ENCODE data around the gene ABHD17A.

The ABHD17A gene

GRCh38 chr19:1885398-1886119 is at the start of gene ABHD17A:
Gene ABHD17A (minus strand): TSS chr19:1885496. CDS start chr19:1881566, 3,930 bp downstream.
- peak; percentile 90 to 94 for DNase-seq (ENCODE audit: low read depth in 2 of 2, low spot score in 1 of 2)

- DNase-seq (ENCODE audit: low read depth in 2 of 2, low spot score in 1 of 2): no peak
Measured at GRCh38 chr19:1933942-1934341, 48.6 kb upstream of the ABHD17A start.

- no peak for DNase-seq (ENCODE audit: low read depth in 2 of 2, low spot score in 1 of 2)
Measured at GRCh38 chr19:1933244-1933643, 47.9 kb upstream of the ABHD17A start.

- DNase-seq (ENCODE audit: low read depth in 2 of 2, low spot score in 1 of 2): no peak
Measured at GRCh38 chr19:1932395-1932794, 47.1 kb upstream of the ABHD17A start.

- DNase-seq (ENCODE audit: low read depth in 2 of 2, low spot score in 1 of 2): no peak
Measured at GRCh38 chr19:1931445-1931844, 46.1 kb upstream of the ABHD17A start.

GRCh38 chr19:1929021-1929742 is 43.9 kb upstream of the ABHD17A start:
- DNase-seq (ENCODE audit: low read depth in 2 of 2, low spot score in 1 of 2): peak; percentile 65 to 71

- DNase-seq (ENCODE audit: low read depth in 2 of 2, low spot score in 1 of 2): no peak
Measured at GRCh38 chr19:1925544-1925943, 40.2 kb upstream of the ABHD17A start.

- DNase-seq (ENCODE audit: low read depth in 2 of 2, low spot score in 1 of 2): no peak
Measured at GRCh38 chr19:1924320-1924961, 39.1 kb upstream of the ABHD17A start.

- DNase-seq (ENCODE audit: low read depth in 2 of 2, low spot score in 1 of 2): no peak
Measured at GRCh38 chr19:1923319-1923718, 38.0 kb upstream of the ABHD17A start.

GRCh38 chr19:1922803-1923202 is 37.5 kb upstream of the ABHD17A start:
- no peak for DNase-seq (ENCODE audit: low read depth in 2 of 2, low spot score in 1 of 2)

GRCh38 chr19:1921825-1922224 is 36.5 kb upstream of the ABHD17A start:
- no peak for DNase-seq (ENCODE audit: low read depth in 2 of 2, low spot score in 1 of 2)

GRCh38 chr19:1921326-1921725 is 36.0 kb upstream of the ABHD17A start:
- no peak for DNase-seq (ENCODE audit: low read depth in 2 of 2, low spot score in 1 of 2)

GRCh38 chr19:1920644-1921043 is 35.3 kb upstream of the ABHD17A start:
- DNase-seq (ENCODE audit: low read depth in 2 of 2, low spot score in 1 of 2): no peak

GRCh38 chr19:1918975-1919374 is 33.7 kb upstream of the ABHD17A start:
- DNase-seq (ENCODE audit: low read depth in 2 of 2, low spot score in 1 of 2): no peak

GRCh38 chr19:1917926-1918325 is 32.6 kb upstream of the ABHD17A start:
- no peak for DNase-seq (ENCODE audit: low read depth in 2 of 2, low spot score in 1 of 2)

GRCh38 chr19:1917146-1917545 is 31.9 kb upstream of the ABHD17A start:
- no peak for DNase-seq (ENCODE audit: low read depth in 2 of 2, low spot score in 1 of 2)

GRCh38 chr19:1914826-1915341 is 29.6 kb upstream of the ABHD17A start:
- DNase-seq (ENCODE audit: low read depth in 2 of 2, low spot score in 1 of 2): no peak

- no peak for DNase-seq (ENCODE audit: low read depth in 2 of 2, low spot score in 1 of 2)
Measured at GRCh38 chr19:1913781-1914577, 28.7 kb upstream of the ABHD17A start.

- no peak for DNase-seq (ENCODE audit: low read depth in 2 of 2, low spot score in 1 of 2)
Measured at GRCh38 chr19:1912760-1913505, 27.6 kb upstream of the ABHD17A start.

- no peak for DNase-seq (ENCODE audit: low read depth in 2 of 2, low spot score in 1 of 2)
Measured at GRCh38 chr19:1911995-1912394, 26.7 kb upstream of the ABHD17A start.
